ENCODE measurements around the gene RPS6KB2.

Gene RPS6KB2

GRCh38 chr11:67428052-67429001, at the start of gene RPS6KB2:
RPS6KB2 (plus strand) TSS chr11:67428494; CDS start chr11:67428546, 52 bp downstream.
- DNase-seq: peak; percentile 97

DNA sequence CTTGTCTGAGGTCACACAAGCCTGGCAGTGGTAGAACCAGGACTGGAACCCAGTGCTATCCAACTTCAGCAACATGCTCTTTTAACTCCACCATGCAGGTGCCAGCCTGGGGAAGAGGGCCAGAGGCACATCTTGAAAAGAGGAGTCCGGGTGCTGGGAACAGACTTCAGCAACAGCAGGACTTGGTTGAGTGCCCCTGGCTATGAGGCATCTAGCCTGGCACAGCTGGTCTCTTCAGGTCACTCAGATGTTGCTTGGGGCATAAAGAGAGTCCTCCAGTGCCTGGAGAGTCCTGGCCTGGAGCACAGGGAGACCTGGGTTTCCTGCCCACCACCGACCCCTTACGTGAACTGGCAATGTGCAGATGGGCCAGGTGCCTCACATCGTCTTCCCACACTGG, 49.8 kb upstream of the RPS6KB2 start:
- DNase-seq: no peak

DNA sequence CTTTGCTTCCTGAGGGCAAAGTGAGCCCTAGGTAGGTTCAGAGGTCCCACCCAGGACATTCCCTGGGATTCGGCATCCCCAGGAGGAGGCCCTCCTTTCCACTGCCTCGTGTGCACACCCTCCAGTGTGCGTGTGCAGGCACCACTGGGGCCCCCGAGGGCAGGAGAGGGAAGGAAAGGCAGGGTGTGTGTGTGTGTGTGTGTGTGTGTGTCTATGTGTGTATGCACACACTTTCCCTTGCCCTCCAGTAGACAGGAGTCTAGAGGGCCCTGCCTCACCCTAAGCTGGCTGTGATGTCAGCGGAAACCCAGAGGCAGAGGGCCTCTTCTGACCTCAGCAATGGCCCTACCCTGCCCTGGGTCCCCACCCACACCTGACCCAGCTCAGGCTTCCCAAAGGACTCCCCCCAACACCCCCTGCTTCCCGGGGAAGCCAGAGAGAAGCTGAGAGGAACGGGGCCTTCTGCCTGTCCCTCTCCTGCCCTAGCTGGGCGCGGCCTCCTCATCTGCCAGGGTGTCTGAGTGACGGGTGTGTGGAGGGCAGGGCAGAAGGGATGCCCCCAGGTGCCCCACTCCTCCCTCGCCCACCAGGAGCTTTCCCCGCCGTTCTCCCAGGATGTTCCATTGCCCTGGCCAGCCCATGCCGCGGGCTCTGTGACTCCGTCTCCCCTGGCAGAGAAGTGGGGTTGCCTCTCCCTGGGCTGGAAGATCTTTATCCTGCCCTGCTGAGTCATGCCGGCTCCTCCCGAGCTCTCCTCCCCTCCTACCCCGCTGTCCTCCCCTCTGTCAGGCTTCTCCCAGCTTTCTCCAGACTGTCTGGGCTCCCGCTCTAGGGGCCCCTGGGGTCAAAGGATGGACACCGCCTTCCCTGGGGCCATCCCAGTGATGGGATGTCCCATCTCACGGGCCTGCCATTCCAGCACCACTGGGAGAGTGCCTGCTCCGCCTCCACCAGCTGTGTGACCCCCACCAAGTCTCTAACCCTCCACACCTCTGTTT, 48.9 kb upstream of the RPS6KB2 start:
- DNase-seq: no peak

- DNase-seq: no peak
Measured at GRCh38 chr11:67381244-67381972, 46.9 kb upstream of the RPS6KB2 start.

DNA sequence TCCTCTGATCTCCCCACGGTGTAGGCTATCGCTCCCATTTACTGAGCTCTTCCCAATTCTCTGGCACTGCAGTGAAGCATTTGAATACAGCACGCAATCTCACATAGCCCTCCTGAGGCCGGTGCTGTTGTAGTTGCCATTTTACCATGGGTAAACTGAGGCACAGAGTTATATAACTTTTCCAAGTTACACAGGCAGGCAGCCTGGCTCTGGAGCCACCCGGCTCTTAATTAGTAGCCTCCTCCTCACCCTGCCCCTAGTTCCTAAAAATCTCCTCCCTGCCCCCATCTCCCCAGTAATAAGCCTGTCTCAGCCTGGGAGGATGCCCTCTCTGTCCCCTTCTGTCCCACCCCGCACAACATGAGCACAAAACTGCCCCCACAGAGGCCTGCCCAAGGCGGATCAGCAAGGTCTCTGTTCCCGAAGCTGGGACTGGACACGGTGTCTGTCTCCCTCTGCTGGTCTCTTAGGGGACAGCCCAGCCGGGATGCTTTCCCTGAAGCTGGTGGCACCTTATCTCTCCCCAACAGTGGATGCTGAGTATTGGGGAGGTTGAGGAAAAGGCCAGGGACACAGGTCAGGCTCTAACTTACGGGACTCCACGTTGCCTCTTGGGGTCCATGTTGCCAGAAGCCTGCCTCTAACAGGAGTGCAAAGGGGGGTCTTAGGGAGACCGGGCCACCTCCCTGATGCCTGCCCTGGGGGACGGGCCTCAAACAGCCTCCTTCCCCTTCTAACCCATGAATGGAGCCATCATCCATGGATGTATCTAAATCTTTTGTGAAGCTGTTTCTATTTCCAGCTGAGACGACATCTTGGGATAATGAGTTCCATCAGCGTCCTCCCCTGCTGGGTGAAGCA, 45.8 kb upstream of the RPS6KB2 start:
- peak; percentile 82 for DNase-seq

GRCh38 chr11:67384851-67385366, 43.4 kb upstream of the RPS6KB2 start:
- peak; percentile 78 for DNase-seq

GRCh38 chr11:67387069-67387468, 41.2 kb upstream of the RPS6KB2 start:
- no peak for DNase-seq

DNA sequence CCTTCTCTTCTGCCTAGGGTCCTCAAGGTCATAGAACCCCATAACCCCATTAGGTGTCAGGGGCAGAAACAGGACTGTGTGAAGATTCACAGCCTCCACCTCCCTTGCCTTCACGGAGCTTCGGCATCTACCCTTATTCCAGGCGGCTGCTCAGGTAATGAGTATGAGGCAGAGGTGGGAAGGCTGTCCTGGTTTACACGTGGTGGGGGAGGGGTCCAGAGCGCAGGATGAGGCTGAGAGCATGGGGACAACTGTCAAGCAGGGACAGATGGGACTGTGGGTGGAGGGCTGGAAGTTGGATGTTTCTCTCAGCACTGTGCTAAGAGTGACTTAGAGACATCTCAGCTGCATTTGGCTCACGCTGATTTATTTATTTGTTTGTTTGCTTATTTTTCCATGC, 40.8 kb upstream of the RPS6KB2 start:
- DNase-seq: no peak

- DNase-seq: no peak
Measured at GRCh38 chr11:67389477-67389876, 38.8 kb upstream of the RPS6KB2 start.

DNA sequence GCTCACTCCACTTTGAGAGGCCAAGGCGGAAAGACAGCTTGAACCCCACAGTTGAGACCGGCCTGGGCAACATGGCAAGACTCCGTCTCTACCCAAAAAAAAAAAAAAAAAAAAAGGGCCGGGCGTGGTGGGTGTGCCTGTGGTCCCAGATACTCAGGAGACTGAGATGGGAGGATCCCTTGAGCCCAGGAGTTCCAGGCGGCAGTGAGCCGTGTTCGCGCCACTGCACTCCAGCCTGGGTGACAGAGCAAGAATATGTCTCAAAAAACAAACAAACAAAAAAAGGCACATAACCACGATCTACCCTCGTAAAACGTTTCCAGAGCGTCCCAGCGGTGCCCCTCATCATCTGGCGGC, 37.4 kb upstream of the RPS6KB2 start:
- no peak for DNase-seq

DNA sequence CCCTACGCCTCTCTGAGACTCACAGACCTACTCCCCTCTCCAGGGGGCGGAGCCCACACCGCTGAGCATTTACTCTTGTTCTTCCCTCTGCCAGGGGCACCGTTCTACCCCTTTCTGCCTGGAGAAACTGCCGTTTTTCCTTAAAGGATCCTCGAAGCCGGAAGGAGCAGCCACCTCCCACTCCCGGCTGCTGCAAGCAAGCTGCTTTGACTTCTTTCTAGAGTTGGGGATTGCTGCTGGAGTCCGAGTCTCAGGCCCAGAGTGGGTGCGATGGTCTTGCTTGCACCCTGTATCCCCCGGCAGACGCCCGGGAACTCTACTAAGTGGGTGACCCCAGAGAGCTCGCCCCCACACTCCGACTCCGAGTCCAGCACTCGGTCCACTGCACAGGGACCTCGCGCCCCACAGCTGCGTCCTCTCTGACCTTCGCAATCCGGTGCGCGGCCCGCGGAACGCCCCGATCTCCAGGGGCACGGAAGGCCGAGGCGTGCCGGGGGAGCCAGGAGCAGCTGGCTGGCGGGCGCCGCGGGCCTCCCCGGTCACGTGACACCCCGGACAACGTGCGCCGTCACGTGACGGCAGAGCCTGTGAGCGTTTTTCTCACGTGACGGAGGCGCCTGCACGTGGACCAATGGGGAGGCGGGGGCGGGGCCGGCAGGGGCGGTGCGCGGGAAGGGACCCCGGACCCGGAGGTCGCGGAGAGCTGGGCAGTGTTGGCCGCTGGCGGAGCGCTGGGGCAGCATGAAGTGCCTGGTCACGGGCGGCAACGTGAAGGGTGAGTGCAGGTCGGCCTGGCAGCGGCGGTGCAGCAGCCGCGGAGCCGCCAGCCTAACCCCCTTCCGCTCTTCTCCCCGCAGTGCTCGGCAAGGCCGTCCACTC, 36.8 kb upstream of the RPS6KB2 start, which contains the start of gene RAD9A:
RAD9A (plus strand) TSS at position 683 of the 879 bp plus-strand sequence; CDS start at position 742, 59 bp downstream.
- DNase-seq: peak; percentile 94

DNA sequence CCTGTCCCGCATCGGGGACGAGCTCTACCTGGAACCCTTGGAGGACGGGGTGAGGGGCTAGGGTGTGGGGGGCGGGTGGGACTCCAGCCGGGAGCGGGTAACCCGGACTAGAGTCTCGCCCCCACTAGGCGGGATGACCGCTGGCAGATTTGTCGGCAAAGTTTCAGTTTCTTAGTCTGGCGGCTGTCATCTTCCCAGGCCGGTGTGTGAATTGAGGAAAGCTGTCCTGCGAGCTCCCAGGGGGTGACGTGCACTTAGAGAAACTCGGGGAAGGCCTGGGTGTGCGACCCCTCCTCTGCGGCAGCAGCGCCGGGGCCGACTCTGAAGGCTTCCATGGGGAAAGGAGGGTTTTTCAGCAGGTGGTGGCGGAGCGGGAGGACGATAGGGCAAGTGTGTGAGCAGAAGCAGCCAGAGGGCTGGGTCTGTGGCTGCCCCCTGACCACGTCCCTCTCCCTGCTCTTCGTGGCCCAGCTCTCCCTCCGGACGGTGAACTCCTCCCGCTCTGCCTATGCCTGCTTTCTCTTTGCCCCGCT, 36.0 kb upstream of the RPS6KB2 start:
- DNase-seq: no peak

DNA sequence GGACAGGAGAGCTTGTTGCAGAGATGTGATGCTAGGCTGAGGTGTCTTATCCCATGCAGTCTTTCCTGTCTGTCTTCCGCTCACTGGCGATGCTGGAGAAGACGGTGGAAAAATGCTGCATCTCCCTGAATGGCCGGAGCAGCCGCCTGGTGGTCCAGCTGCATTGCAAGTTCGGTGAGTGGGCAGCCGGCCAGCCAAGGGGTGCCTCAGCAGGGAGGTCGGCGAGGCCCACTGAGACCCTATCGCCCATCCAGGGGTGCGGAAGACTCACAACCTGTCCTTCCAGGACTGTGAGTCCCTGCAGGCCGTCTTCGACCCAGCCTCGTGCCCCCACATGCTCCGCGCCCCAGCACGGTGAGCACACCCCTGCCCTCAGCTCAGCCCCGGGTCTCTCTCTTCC, 34.9 kb upstream of the RPS6KB2 start:
- DNase-seq: no peak

DNA sequence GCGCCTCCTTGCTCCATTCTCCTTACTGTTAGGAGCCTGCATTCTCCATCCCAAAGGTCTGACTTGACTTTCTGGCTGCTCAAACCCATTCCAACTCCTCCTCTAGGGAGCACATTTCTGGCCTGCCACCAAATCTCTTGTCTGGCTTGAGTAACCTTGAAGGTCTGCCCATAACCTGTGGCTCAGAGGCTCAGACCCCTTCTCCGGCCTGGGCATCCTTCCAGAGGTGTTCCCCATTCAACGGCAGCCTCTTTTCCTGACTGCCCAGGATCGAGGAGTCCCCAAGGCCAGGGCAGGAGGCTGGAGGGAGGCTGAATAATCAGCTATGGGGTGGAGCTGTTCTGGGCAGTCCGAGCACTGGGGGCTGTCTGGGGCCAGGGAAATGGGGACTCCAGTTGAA, 34.3 kb upstream of the RPS6KB2 start:
- no peak for DNase-seq

GRCh38 chr11:67395555-67396258, 32.6 kb upstream of the RPS6KB2 start:
- DNase-seq: no peak

DNA sequence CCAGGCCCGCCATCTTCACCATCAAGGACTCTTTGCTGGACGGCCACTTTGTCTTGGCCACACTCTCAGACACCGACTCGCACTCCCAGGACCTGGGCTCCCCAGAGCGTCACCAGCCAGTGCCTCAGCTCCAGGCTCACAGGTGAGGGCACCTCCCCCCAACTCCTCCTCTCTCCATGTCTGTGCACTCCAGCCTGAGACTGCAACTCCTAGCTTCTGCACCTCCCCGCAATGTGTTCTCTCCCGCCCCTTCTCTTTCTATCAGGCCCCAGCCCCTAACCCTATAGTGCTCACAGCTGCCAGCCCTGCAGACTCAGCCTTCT, 32.1 kb upstream of the RPS6KB2 start:
- DNase-seq: no peak

DNA sequence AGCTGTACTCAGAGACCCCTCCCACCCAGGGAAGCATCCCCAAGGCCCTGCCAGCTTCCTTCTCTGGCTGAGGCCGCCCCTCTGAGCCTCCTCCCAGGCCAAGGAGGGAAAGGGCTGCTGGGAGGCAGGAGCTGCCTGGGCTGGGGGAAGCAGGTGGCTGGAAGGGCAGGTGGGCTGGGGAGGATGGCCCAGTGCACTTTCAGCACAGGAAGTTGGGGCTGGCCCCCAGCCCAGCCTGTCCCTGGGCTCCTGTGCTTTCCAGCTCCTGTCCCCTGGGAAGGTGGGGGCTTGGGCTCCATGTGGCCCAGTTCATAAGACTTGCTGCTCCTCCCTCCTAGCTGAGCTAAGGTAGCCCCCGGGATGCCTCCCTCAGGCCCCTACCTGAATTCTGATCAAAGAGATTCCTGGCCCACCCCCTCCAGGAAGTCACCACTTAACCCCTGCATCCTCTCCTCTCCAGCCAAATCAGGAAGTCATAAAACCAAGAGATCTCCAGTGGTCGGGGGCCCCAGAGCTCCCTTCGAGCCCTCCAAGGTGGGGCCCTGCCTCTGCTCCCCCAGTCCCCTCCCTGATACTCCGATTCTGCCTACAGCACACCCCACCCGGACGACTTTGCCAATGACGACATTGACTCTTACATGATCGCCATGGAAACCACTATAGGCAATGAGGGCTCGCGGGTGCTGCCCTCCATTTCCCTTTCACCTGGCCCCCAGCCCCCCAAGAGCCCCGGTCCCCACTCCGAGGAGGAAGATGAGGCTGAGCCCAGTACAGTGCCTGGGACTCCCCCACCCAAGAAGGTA, 31.5 kb upstream of the RPS6KB2 start:
- DNase-seq: no peak

- DNase-seq: no peak
Measured at GRCh38 chr11:67397536-67397935, 30.8 kb upstream of the RPS6KB2 start.
